NCI-H1694 treated with DMSO at 0.1 percent for 48 hours (cell line): Measurements from ENCODE around the gene PI4K2B.
"Not testable (repeated sequence)": the region's sequence is repeated elsewhere in the genome, so short reads cannot be mapped to it uniquely, and the experiment has no call there.

Experiments
- DNase-seq: peaks from one replicate; lab custom pipeline; 2025; lab: John Stamatoyannopoulos, UW

PI4K2B gene

GRCh38 chr4:25306518-25307057 lies 72.8 kb downstream of the PI4K2B start:
- no peak for DNase-seq

- DNase-seq: no peak
Measured at GRCh38 chr4:25307596-25307995, 73.8 kb downstream of the PI4K2B start.

- no peak for DNase-seq
Measured at GRCh38 chr4:25308306-25308705, 74.5 kb downstream of the PI4K2B start.

- DNase-seq: no peak
Measured at GRCh38 chr4:25308761-25309160, 74.9 kb downstream of the PI4K2B start.

- no peak for DNase-seq
Measured at GRCh38 chr4:25310066-25310802, 76.4 kb downstream of the PI4K2B start.

GRCh38 chr4:25310803-25311166 lies 77.0 kb downstream of the PI4K2B start:
- DNase-seq: no peak

GRCh38 chr4:25312496-25313200 lies 78.8 kb downstream of the PI4K2B start, which contains the start of gene ZCCHC4:
Gene ZCCHC4 (plus strand): TSS chr4:25312774. CDS start chr4:25312810, 36 bp downstream.
- DNase-seq: peak; percentile 52

GRCh38 chr4:25313201-25313895 lies 79.5 kb downstream of the PI4K2B start:
- no peak for DNase-seq

- DNase-seq: no peak
Measured at GRCh38 chr4:25320336-25320735, 86.5 kb downstream of the PI4K2B start.

GRCh38 chr4:25320773-25321172 lies 86.9 kb downstream of the PI4K2B start:
- no peak for DNase-seq

GRCh38 chr4:25321703-25322102 lies 87.9 kb downstream of the PI4K2B start:
- DNase-seq: no peak

GRCh38 chr4:25328463-25328862 lies 94.6 kb downstream of the PI4K2B start:
- DNase-seq: not testable (repeated sequence)
